ENCODE data around the gene PTGES3.

Gene PTGES3

DNA sequence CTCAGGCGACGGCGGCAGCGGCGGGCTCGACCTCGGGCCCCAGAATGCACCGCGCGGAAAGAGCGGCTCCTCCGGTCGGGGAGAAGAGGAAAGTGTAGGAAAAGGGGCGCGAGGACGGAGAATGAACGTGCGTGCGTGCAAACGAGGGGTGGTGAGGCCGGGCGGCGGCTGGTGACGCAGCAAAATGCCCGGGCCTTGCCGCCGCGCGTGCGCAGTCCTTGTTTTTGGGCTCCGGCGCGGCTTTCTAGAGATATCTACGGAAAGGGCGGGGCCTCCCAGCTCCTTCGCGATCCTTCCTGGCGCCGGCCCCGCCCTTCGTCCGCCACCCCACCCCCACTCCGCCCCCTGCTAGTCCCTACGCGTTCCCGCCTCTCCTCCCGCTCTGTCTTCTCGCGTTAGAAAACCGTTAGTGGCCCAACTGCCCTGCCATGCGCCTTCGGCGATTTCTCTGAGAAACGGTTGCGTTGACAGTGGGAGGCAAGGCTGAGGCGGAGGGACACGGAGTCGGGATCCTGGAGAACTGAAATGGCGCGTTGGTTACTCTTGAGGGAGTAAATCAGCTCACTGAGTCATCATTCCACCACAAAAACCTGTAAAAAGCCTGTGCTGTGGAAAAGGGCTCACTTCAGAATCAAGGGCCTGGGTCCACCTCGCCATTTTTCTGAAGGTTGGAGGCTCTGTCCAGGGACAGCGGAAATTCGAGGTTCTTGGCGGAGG is at the start of gene PTGES3 (continued):
- TF ChIP-seq, protein P1, sequence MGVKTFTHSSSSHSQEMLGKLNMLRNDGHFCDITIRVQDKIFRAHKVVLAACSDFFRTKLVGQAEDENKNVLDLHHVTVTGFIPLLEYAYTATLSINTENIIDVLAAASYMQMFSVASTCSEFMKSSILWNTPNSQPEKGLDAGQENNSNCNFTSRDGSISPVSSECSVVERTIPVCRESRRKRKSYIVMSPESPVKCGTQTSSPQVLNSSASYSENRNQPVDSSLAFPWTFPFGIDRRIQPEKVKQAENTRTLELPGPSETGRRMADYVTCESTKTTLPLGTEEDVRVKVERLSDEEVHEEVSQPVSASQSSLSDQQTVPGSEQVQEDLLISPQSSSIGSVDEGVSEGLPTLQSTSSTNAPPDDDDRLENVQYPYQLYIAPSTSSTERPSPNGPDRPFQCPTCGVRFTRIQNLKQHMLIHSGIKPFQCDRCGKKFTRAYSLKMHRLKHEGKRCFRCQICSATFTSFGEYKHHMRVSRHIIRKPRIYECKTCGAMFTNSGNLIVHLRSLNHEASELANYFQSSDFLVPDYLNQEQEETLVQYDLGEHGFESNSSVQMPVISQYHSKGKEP (tag by site-specific recombination; IDR thresholded peaks at IDR 0.05) = 0 out of 2 replicates have a peak, but pooled peaks have one; percentile 48
- no peak for TF ChIP-seq ZNF302 (tag by site-specific recombination; IDR thresholded peaks at IDR 0.05; ENCODE audit: low read depth)
- peak; percentile 54 for TF ChIP-seq SP7 (tag by site-specific recombination; IDR thresholded peaks at IDR 0.05)
- TF ChIP-seq, protein P2, sequence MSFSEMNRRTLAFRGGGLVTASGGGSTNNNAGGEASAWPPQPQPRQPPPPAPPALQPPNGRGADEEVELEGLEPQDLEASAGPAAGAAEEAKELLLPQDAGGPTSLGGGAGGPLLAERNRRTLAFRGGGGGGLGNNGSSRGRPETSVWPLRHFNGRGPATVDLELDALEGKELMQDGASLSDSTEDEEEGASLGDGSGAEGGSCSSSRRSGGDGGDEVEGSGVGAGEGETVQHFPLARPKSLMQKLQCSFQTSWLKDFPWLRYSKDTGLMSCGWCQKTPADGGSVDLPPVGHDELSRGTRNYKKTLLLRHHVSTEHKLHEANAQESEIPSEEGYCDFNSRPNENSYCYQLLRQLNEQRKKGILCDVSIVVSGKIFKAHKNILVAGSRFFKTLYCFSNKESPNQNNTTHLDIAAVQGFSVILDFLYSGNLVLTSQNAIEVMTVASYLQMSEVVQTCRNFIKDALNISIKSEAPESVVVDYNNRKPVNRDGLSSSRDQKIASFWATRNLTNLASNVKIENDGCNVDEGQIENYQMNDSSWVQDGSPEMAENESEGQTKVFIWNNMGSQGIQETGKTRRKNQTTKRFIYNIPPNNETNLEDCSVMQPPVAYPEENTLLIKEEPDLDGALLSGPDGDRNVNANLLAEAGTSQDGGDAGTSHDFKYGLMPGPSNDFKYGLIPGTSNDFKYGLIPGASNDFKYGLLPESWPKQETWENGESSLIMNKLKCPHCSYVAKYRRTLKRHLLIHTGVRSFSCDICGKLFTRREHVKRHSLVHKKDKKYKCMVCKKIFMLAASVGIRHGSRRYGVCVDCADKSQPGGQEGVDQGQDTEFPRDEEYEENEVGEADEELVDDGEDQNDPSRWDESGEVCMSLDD (tag by site-specific recombination; IDR thresholded peaks at IDR 0.05) = peak; percentile 63
- TF ChIP-seq ZFP3 (tag by site-specific recombination; IDR thresholded peaks at IDR 0.05; ENCODE audit: low read depth) = no peak
- TF ChIP-seq, protein P3, sequence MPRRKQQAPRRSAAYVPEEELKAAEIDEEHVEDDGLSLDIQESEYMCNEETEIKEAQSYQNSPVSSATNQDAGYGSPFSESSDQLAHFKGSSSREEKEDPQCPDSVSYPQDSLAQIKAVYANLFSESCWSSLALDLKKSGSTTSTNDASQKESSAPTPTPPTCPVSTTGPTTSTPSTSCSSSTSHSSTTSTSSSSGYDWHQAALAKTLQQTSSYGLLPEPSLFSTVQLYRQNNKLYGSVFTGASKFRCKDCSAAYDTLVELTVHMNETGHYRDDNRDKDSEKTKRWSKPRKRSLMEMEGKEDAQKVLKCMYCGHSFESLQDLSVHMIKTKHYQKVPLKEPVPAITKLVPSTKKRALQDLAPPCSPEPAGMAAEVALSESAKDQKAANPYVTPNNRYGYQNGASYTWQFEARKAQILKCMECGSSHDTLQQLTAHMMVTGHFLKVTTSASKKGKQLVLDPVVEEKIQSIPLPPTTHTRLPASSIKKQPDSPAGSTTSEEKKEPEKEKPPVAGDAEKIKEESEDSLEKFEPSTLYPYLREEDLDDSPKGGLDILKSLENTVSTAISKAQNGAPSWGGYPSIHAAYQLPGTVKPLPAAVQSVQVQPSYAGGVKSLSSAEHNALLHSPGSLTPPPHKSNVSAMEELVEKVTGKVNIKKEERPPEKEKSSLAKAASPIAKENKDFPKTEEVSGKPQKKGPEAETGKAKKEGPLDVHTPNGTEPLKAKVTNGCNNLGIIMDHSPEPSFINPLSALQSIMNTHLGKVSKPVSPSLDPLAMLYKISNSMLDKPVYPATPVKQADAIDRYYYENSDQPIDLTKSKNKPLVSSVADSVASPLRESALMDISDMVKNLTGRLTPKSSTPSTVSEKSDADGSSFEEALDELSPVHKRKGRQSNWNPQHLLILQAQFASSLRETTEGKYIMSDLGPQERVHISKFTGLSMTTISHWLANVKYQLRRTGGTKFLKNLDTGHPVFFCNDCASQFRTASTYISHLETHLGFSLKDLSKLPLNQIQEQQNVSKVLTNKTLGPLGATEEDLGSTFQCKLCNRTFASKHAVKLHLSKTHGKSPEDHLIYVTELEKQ (tag by site-specific recombination; IDR thresholded peaks at IDR 0.05; ENCODE audit: borderline replicate concordance) = 0 out of 2 replicates have a peak, but pooled peaks have one; percentile 12
- TF ChIP-seq ZNF19 (tag by site-specific recombination; IDR thresholded peaks at IDR 0.05; ENCODE audit: low read depth) = no peak
- TF ChIP-seq ZNF423 (tag by site-specific recombination; IDR thresholded peaks at IDR 0.05) = no peak
- TF ChIP-seq, protein P4, sequence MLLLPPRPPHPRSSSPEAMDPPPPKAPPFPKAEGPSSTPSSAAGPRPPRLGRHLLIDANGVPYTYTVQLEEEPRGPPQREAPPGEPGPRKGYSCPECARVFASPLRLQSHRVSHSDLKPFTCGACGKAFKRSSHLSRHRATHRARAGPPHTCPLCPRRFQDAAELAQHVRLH (tag by site-specific recombination; IDR thresholded peaks at IDR 0.05) = 0 out of 2 replicates have a peak, but pooled peaks have one; percentile 11
- no peak for TF ChIP-seq ZNF510 (tag by site-specific recombination; IDR thresholded peaks at IDR 0.05; ENCODE audit: insufficient replicate concordance)
- TF ChIP-seq, protein P5, sequence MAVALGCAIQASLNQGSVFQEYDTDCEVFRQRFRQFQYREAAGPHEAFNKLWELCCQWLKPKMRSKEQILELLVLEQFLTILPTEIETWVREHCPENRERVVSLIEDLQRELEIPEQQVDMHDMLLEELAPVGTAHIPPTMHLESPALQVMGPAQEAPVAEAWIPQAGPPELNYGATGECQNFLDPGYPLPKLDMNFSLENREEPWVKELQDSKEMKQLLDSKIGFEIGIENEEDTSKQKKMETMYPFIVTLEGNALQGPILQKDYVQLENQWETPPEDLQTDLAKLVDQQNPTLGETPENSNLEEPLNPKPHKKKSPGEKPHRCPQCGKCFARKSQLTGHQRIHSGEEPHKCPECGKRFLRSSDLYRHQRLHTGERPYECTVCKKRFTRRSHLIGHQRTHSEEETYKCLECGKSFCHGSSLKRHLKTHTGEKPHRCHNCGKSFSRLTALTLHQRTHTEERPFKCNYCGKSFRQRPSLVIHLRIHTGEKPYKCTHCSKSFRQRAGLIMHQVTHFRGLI (tag by site-specific recombination; IDR thresholded peaks at IDR 0.05) = peak; percentile 81
- TF ChIP-seq ZNF138 (tag by site-specific recombination; IDR thresholded peaks at IDR 0.05; ENCODE audit: borderline replicate concordance) = no peak
- TF ChIP-seq, protein P6, sequence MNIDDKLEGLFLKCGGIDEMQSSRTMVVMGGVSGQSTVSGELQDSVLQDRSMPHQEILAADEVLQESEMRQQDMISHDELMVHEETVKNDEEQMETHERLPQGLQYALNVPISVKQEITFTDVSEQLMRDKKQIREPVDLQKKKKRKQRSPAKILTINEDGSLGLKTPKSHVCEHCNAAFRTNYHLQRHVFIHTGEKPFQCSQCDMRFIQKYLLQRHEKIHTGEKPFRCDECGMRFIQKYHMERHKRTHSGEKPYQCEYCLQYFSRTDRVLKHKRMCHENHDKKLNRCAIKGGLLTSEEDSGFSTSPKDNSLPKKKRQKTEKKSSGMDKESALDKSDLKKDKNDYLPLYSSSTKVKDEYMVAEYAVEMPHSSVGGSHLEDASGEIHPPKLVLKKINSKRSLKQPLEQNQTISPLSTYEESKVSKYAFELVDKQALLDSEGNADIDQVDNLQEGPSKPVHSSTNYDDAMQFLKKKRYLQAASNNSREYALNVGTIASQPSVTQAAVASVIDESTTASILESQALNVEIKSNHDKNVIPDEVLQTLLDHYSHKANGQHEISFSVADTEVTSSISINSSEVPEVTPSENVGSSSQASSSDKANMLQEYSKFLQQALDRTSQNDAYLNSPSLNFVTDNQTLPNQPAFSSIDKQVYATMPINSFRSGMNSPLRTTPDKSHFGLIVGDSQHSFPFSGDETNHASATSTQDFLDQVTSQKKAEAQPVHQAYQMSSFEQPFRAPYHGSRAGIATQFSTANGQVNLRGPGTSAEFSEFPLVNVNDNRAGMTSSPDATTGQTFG (tag by site-specific recombination; IDR thresholded peaks at IDR 0.05; ENCODE audit: borderline replicate concordance) = no peak
- TF ChIP-seq EGR2 (tag by site-specific recombination; IDR thresholded peaks at IDR 0.05; ENCODE audit: low read depth) = peak; percentile 89
- TF ChIP-seq ZNF157 (tag by site-specific recombination; IDR thresholded peaks at IDR 0.05) = no peak
- peak; percentile 91 for TF ChIP-seq ZNF660 (tag by site-specific recombination; IDR thresholded peaks at IDR 0.05)
- TF ChIP-seq ZNF785 (tag by site-specific recombination; IDR thresholded peaks at IDR 0.05) = no peak
- TF ChIP-seq ZNF560 (tag by site-specific recombination; IDR thresholded peaks at IDR 0.05; ENCODE audit: borderline replicate concordance) = no peak
- TF ChIP-seq ZNF658 (tag by site-specific recombination; IDR thresholded peaks at IDR 0.05) = no peak
- no peak for TF ChIP-seq ZNF37A (tag by site-specific recombination; IDR thresholded peaks at IDR 0.05)
- TF ChIP-seq MYNN (tag by site-specific recombination; IDR thresholded peaks at IDR 0.05; ENCODE audit: borderline replicate concordance) = no peak; the same call in 1 of the 2 replicates
- TF ChIP-seq, protein P7, sequence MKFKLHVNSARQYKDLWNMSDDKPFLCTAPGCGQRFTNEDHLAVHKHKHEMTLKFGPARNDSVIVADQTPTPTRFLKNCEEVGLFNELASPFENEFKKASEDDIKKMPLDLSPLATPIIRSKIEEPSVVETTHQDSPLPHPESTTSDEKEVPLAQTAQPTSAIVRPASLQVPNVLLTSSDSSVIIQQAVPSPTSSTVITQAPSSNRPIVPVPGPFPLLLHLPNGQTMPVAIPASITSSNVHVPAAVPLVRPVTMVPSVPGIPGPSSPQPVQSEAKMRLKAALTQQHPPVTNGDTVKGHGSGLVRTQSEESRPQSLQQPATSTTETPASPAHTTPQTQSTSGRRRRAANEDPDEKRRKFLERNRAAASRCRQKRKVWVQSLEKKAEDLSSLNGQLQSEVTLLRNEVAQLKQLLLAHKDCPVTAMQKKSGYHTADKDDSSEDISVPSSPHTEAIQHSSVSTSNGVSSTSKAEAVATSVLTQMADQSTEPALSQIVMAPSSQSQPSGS (tag by site-specific recombination; IDR thresholded peaks at IDR 0.05; ENCODE audit: low read depth) = no peak
- TF ChIP-seq OSR2 (tag by site-specific recombination; IDR thresholded peaks at IDR 0.05) = no peak
- peak; percentile 78; the same call in 1 of the 2 replicates for TF ChIP-seq ZBTB17 (tag by site-specific recombination; IDR thresholded peaks at IDR 0.05)
- no peak for TF ChIP-seq ZNF837 (tag by site-specific recombination; IDR thresholded peaks at IDR 0.05)
